ENCODE measurements around the gene AHI1.

GRCh38 chr6:135464634-135465033 is 32.9 kb downstream of the AHI1 start:
- TF ChIP-seq CTCF (IDR thresholded peaks at IDR 0.05) = no peak
- no peak for TF ChIP-seq EP300 (IDR thresholded peaks at IDR 0.05)
- no peak for TF ChIP-seq POLR2A (IDR thresholded peaks at IDR 0.05)

Data from tibial nerve (tissue), 4 donors.